Ovary (tissue), 3 donors: ENCODE measurements around the gene ADAM12.

Experiments
- POLR2A ChIP-seq: fragments of 450-650 bp; IDR thresholded peaks from one replicate; pipeline ENCODE4 v1.6.1; 2017; ENCODE audit warnings: antibody characterized with exemption, mild to moderate bottlenecking, moderate library complexity
- TF ChIP-seq, protein P1 (sequence below), 3 donors: fragments of 450-650 bp in 2 of 3; fragments of 200-600 bp in 1 of 3; IDR thresholded peaks; one replicate each; pipeline versions ENCODE4 v1.5.1 to v1.8.0; 2016 to 2022; ENCODE audit warnings: antibody characterized with exemption in 3 of 3, mild to moderate bottlenecking in 1 of 3
- donor health status: DM: no; HTN: no; CAD: no.

DNA sequence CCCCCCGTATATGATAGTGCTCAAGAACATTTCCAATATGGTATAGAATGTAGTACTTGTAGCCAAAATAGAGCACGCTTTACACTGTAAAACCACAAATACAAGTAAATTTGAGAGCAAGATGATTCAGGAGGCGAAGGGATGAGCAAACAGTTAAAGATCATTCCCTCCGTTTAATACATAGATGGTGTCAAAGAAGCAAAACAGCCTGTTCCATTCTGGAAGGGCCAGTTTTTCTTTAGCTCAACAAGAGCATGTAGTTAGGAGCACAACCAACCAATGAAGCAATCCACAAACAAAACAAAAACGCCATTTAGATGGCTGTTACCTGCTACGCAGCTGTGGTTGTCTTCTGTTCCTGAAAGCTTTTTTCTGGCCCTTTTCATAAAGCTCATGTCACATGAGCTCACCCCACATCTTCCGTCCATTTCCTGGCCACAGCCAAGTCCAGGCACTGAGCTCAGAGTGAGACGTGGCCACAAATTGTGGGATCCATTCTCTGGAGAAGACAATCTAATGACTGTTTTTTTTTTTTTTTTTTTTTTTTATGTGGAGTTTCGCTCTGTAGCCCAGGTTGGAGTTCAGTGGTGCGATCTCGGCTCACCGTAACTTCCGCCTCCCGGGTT, 306.3 kb downstream of the ADAM12 start:
- TF ChIP-seq POLR2A = no peak
- TF ChIP-seq, protein P1, sequence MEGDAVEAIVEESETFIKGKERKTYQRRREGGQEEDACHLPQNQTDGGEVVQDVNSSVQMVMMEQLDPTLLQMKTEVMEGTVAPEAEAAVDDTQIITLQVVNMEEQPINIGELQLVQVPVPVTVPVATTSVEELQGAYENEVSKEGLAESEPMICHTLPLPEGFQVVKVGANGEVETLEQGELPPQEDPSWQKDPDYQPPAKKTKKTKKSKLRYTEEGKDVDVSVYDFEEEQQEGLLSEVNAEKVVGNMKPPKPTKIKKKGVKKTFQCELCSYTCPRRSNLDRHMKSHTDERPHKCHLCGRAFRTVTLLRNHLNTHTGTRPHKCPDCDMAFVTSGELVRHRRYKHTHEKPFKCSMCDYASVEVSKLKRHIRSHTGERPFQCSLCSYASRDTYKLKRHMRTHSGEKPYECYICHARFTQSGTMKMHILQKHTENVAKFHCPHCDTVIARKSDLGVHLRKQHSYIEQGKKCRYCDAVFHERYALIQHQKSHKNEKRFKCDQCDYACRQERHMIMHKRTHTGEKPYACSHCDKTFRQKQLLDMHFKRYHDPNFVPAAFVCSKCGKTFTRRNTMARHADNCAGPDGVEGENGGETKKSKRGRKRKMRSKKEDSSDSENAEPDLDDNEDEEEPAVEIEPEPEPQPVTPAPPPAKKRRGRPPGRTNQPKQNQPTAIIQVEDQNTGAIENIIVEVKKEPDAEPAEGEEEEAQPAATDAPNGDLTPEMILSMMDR (IDR thresholded peaks at IDR 0.05) = no peak
